H1 (cell line): ENCODE results near the gene ZNF407. TPM values are rescaled to one million over a fixed set of nuclear protein-coding genes. Genes with fewer than 3 reads are reported as not detected.

Source experiments
- CTCF ChIA-PET: fragments of 300-600 bp; sonication (Branson Sonifier 250); formaldehyde crosslinking; loops from one replicate; lab custom pipeline; 2021; ENCODE audit not compliant: partially characterized antibody; lab: Charles Lee
- POLR2A ChIA-PET: fragments of 300-600 bp; sonication (Branson Sonifier 250); formaldehyde crosslinking; loops from one replicate; lab custom pipeline; 2021; ENCODE audit warnings: inconsistent platforms; ENCODE audit not compliant: partially characterized antibody; lab: Charles Lee
- DNase-seq, 2 experiments: peaks; one replicate each; pipeline versions ENCODE4 v3.0.0 to v3.0.0-alpha.2; 2010 to 2022; ENCODE audit warnings: low spot score in 2 of 2, low read depth in 1 of 2, mixed read lengths in 1 of 2
- FAIRE-seq: peaks from 2 replicates; lab custom pipeline; 2011; peaks lifted over from hg19 to GRCh38; lab: Jason Lieb, UNC
- H2AFZ ChIP-seq: 2 replicates; pipeline ENCODE4 v1.8.1; 2012; ENCODE audit warnings: low read length, inconsistent platforms
- H2AK5ac ChIP-seq: 2 replicates; pipeline ENCODE4 v1.6.1; 2013; ENCODE audit warnings: low read depth, low read length
- H2BK120ac ChIP-seq: replicated peaks from 2 replicates; pipeline ENCODE3; 2013; ENCODE audit warnings: low read depth, low read length, inconsistent platforms
- H2BK12ac ChIP-seq: 2 replicates; pipeline ENCODE4 v1.6.1; 2013; ENCODE audit warnings: low read depth, low read length
- H2BK15ac ChIP-seq: 2 replicates; pipeline ENCODE4 v1.6.1; 2013; ENCODE audit warnings: low read length
- H2BK20ac ChIP-seq: 2 replicates; pipeline ENCODE4 v1.6.1; 2013; ENCODE audit warnings: low read length
- H2BK5ac ChIP-seq: 2 replicates; pipeline ENCODE4 v1.6.1; 2013; ENCODE audit warnings: low read depth, low read length
- H3K14ac ChIP-seq: 2 replicates; pipeline ENCODE4 v1.6.1; 2013; ENCODE audit warnings: inconsistent platforms; ENCODE audit not compliant: insufficient read length
- H3K18ac ChIP-seq: 2 replicates; pipeline ENCODE4 v1.6.1; 2013; ENCODE audit warnings: low read length; ENCODE audit errors: extremely low read depth
- H3K23ac ChIP-seq: 2 replicates; pipeline ENCODE4 v1.6.1; 2013; ENCODE audit warnings: inconsistent platforms; ENCODE audit not compliant: insufficient read length
- H3K23me2 ChIP-seq: 2 replicates; pipeline ENCODE4 v1.6.1; 2013; ENCODE audit warnings: low read depth, low read length
- H3K27ac ChIP-seq: 2 replicates; pipeline ENCODE4 v1.6.1; 2011; ENCODE audit warnings: low read depth, low read length, inconsistent platforms
- H3K27me3 ChIP-seq, 4 experiments: replicated peaks in 1 of 4; 1 replicate in 1 of 4; 2 replicates in 3 of 4; pipeline versions ENCODE4 v1.6.1 to v1.8.1; 2011 to 2013; ENCODE audit warnings: low read length in 3 of 4, mild to moderate bottlenecking in 3 of 4, inconsistent platforms in 2 of 4, mixed read lengths in 2 of 4, moderate library complexity in 1 of 4; ENCODE audit not compliant: control insufficient read depth in 3 of 4, insufficient read depth in 3 of 4; ENCODE audit errors: extremely low read depth in 1 of 4
- H3K36me3 ChIP-seq, 4 experiments: 2 replicates each; pipeline versions ENCODE4 v1.6.1 to v1.8.1; 2011 to 2013; ENCODE audit warnings: mild to moderate bottlenecking in 4 of 4, low read length in 3 of 4, moderate library complexity in 2 of 4, control low read depth in 1 of 4, inconsistent platforms in 1 of 4; ENCODE audit not compliant: insufficient read depth in 4 of 4, control insufficient read depth in 2 of 4
- H3K4ac ChIP-seq: replicated peaks from 2 replicates; pipeline ENCODE3; 2013; ENCODE audit warnings: low read length, low read depth, mixed read lengths, inconsistent platforms; ENCODE audit not compliant: insufficient read length
- H3K4me1 ChIP-seq, 4 experiments: replicated peaks in 1 of 4; 1 replicate in 1 of 4; 2 replicates in 3 of 4; pipeline versions ENCODE4 v1.6.1 to v1.8.1; 2011 to 2013; ENCODE audit warnings: low read length in 3 of 4, inconsistent platforms in 2 of 4, mixed read lengths in 1 of 4; ENCODE audit not compliant: insufficient read depth in 4 of 4, control insufficient read depth in 3 of 4
- H3K4me2 ChIP-seq, 2 experiments: 2 replicates each; pipeline versions ENCODE4 v1.6.1 to v1.8.1; 2011 to 2013; ENCODE audit warnings: low read depth in 2 of 2, low read length in 2 of 2, control low read depth in 1 of 2, inconsistent platforms in 1 of 2, mild to moderate bottlenecking in 1 of 2; ENCODE audit not compliant: insufficient read depth in 1 of 2
- H3K4me3 ChIP-seq, 4 experiments: fragments of 200-600, 300-600 bp in 1 of 4; sonication (generic), shearing (Covaris generic), sonication (Bioruptor Twin) in 1 of 4; 2 replicates each; pipeline versions ENCODE4 v1.5.1 to v1.8.1; 2011 to 2016; ENCODE audit warnings: low read length in 4 of 4, low read depth in 3 of 4, control low read depth in 2 of 4, inconsistent platforms in 2 of 4, mild to moderate bottlenecking in 2 of 4, mixed read lengths in 1 of 4, moderate library complexity in 1 of 4; ENCODE audit not compliant: insufficient read depth in 2 of 4; ENCODE audit errors: extremely low read depth in 1 of 4
- H3K56ac ChIP-seq: replicated peaks from 2 replicates; pipeline ENCODE3; 2013; ENCODE audit warnings: low read depth, mild to moderate bottlenecking, mixed read lengths, low read length, inconsistent platforms; ENCODE audit not compliant: insufficient read length
- H3K79me1 ChIP-seq: 2 replicates; pipeline ENCODE4 v1.6.1; 2013; ENCODE audit warnings: low read depth, low read length, control low read depth
- H3K79me2 ChIP-seq, 2 experiments: 2 replicates each; pipeline versions ENCODE4 v1.6.1 to v1.8.1; 2012 to 2013; ENCODE audit warnings: low read length in 2 of 2, mild to moderate bottlenecking in 2 of 2, inconsistent platforms in 1 of 2; ENCODE audit not compliant: insufficient read depth in 2 of 2, control insufficient read depth in 1 of 2
- H3K9ac ChIP-seq, 4 experiments: replicated peaks in 1 of 4; 1 replicate in 1 of 4; 2 replicates in 3 of 4; pipeline versions ENCODE4 v1.6.1 to v1.8.1; 2011 to 2013; ENCODE audit warnings: low read depth in 3 of 4, low read length in 3 of 4, control low read depth in 2 of 4, mild to moderate bottlenecking in 2 of 4, moderate library complexity in 2 of 4, inconsistent platforms in 1 of 4; ENCODE audit errors: extremely low read depth in 1 of 4
- H3K9me3 ChIP-seq, 2 experiments: 2 replicates each; pipeline versions ENCODE4 v1.6.1 to v1.8.1; 2012 to 2013; ENCODE audit warnings: mild to moderate bottlenecking in 2 of 2, moderate library complexity in 2 of 2, control low read depth in 1 of 2, inconsistent platforms in 1 of 2, low read depth in 1 of 2, low read length in 1 of 2, mixed read lengths in 1 of 2; ENCODE audit not compliant: insufficient read depth in 2 of 2
- H4K20me1 ChIP-seq, 2 experiments: replicated peaks in 1 of 2; 2 replicates each; pipeline versions ENCODE3 to v1.8.1; 2011 to 2013; ENCODE audit warnings: inconsistent platforms in 2 of 2, low read length in 2 of 2, mild to moderate bottlenecking in 1 of 2; ENCODE audit not compliant: insufficient read depth in 2 of 2, control insufficient read depth in 1 of 2
- H4K5ac ChIP-seq: 2 replicates; pipeline ENCODE4 v1.6.1; 2013; ENCODE audit warnings: low read length, low read depth, mixed read lengths, inconsistent platforms; ENCODE audit not compliant: insufficient read length
- H4K8ac ChIP-seq: 2 replicates; pipeline ENCODE4 v1.8.0; 2013; ENCODE audit warnings: mild to moderate bottlenecking, moderate library complexity, low read length, inconsistent platforms; ENCODE audit not compliant: insufficient read depth; ENCODE audit errors: extremely low read depth
- H4K91ac ChIP-seq: replicated peaks from 2 replicates; pipeline ENCODE3; 2013; ENCODE audit warnings: low read length, mixed read lengths, inconsistent platforms; ENCODE audit not compliant: insufficient read length
- EGR1 ChIP-seq: IDR thresholded peaks from 2 replicates; pipeline ENCODE4 v1.6.1; 2011; ENCODE audit warnings: low read depth, low read length, borderline replicate concordance
- EZH2 ChIP-seq: fragments of 200-600 bp; sonication (generic); IDR thresholded peaks from 2 replicates; pipeline ENCODE4 v1.7.1; 2012; ENCODE audit warnings: low read depth, mild to moderate bottlenecking, moderate library complexity, low read length, inconsistent platforms; ENCODE audit not compliant: severe bottlenecking
- RAD21 ChIP-seq, 2 experiments: IDR thresholded peaks in 1 of 2; conservative IDR thresholded peaks in 1 of 2; 2 replicates each; pipeline ENCODE4 v1.6.1; 2011; ENCODE audit warnings: low read depth in 2 of 2, low read length in 2 of 2, improper control_type of control experiment in 1 of 2, inconsistent platforms in 1 of 2, mild to moderate bottlenecking in 1 of 2, moderate library complexity in 1 of 2
- RNF2 ChIP-seq: fragments of 200-900, 300-1000 bp; sonication (generic); IDR thresholded peaks from 2 replicates; pipeline ENCODE4 v1.7.1; 2016; ENCODE audit warnings: borderline replicate concordance, low read depth, mild to moderate bottlenecking, antibody characterized with exemption, low read length; ENCODE audit not compliant: poor library complexity, severe bottlenecking; ENCODE audit errors: missing control alignments
- WGBS, 2 experiments: shearing (Covaris generic) in 1 of 2; methylation state at CpG; one replicate each; pipeline versions ENCODE4 v1.1.6 to v1.1.7; 2013 to 2015; ENCODE audit warnings: low lambda C conversion rate in 2 of 2, mixed read lengths in 2 of 2, inconsistent platforms in 1 of 2, low coverage in 1 of 2, missing lambda C conversion rate in 1 of 2; ENCODE audit not compliant: insufficient replicate concordance in 2 of 2, insufficient coverage in 1 of 2, insufficient read length in 1 of 2; ENCODE audit errors: extremely low coverage in 1 of 2, missing lambda C conversion rate in 1 of 2; 5-methylcytosine and 5-hydroxymethylcytosine counted together
- polyA plus RNA-seq, 7 experiments: library from polyadenylated mRNA; depleted of rRNA in 3 of 7; stranded (reverse) in 5 of 7; unstranded in 2 of 7; fragments of >200 nt in 5 of 7; fragments of 200-250 nt in 2 of 7; gene quantifications; 1 replicate in 5 of 7; 2 replicates in 1 of 7; 4 replicates in 1 of 7; pipeline versions ENCODE4 v1.2.1 to v1.2.3, GENCODE V29; 2011 to 2013; ENCODE audit warnings: missing spikeins in 2 of 7, mixed read lengths in 2 of 7
- total RNA-seq: library from RNA; stranded (reverse); fragmentation: NEBNext Ultra II Directional; extraction: Animal tissue kit (Norgen Biotek cat#: 25700); gene quantifications from 2 replicates; pipeline ENCODE4 v1.2.1, GENCODE V29; 2021

The ZNF407 gene
- total and polyA plus RNA-seq, 2 of the 8 experiments (the other 6 are each of a cell fraction or from before 2014, with no cell fraction given) = 1.5 to 6.8 TPM

GRCh38 chr18:74574916-74575315 is 22.8 kb upstream of the ZNF407 start:
- WGBS, 2 experiments = 92% methylated on average over 2 of the region's 2 CpGs; no CpG with 5 or more reads in 1 of the 2 experiments
- POLR2A ChIA-PET = no interaction called here

More at GRCh38 chr18:74574916-74575315, 22.8 kb upstream of the ZNF407 start:
- H2BK5ac ChIP-seq = no peak overlapping the region
- H3K9me3 ChIP-seq = no peaks in the 10 kb centered on the region
- H4K91ac ChIP-seq = no peak overlapping the region
- H4K5ac ChIP-seq = no peak overlapping the region
- no peak overlapping the region for H2AK5ac ChIP-seq
- no peaks in the 10 kb centered on the region for H3K79me2 ChIP-seq
- H3K23me2 ChIP-seq = peaks cover 5% of the 10 kb centered on the region; the same call in 1 of the 2 replicates
- H3K27ac ChIP-seq = no peak overlapping the region
- no peak for DNase-seq
- H2BK20ac ChIP-seq = no peak overlapping the region
- no peaks in the 10 kb centered on the region for H3K36me3 ChIP-seq
- H3K14ac ChIP-seq = no peak overlapping the region
- H3K4me2 ChIP-seq = no peak overlapping the region
- H4K20me1 ChIP-seq = peaks cover 0 to 2% of the 10 kb centered on the region in 2 experiments
- H3K4me3 ChIP-seq = no peak overlapping the region
- H3K4me1 ChIP-seq = peaks cover 0 to 2% (median under 1%) of the 10 kb centered on the region in 4 experiments; a peak in 2 of 7 replicates
- no peak overlapping the region for H4K8ac ChIP-seq
- no peak for TF ChIP-seq RAD21 (IDR thresholded peaks at IDR 0.05 in 1 of 2, conservative IDR thresholded peaks at IDR 0.05 in 1 of 2; ENCODE audit: low read depth in 2 of 2, low read length in 2 of 2)
- TF ChIP-seq RNF2 = no peak
- TF ChIP-seq EZH2 = no peak
- TF ChIP-seq EGR1 = no peak
- TF ChIP-seq, all 59 proteins: peak for 0
- no peak overlapping the region for H3K9ac ChIP-seq
- no peak for FAIRE-seq
- H3K79me1 ChIP-seq = no peaks in the 10 kb centered on the region
- H3K56ac ChIP-seq = no peak overlapping the region
- no peak overlapping the region for H3K23ac ChIP-seq
- no peak overlapping the region for H2BK120ac ChIP-seq
- H2BK12ac ChIP-seq = no peak overlapping the region
- no peaks in the 10 kb centered on the region for H3K27me3 ChIP-seq
- H2AFZ ChIP-seq = no peak overlapping the region
- no peak overlapping the region for H3K18ac ChIP-seq
- H3K4ac ChIP-seq = no peak overlapping the region
- H2BK15ac ChIP-seq = no peak overlapping the region
- CTCF ChIA-PET = no interaction called here
